ENCODE results near the gene CEBPA.

GRCh38 chr19:33260628-33261418 is 41.5 kb downstream of the CEBPA start:
- TF ChIP-seq CTCF (IDR thresholded peaks at IDR 0.05) (no peak), POLR2AphosphoS5 (IDR thresholded peaks at IDR 0.05) (no peak)

All from suprapubic skin (tissue), 3 donors.